Measurements from ENCODE around the gene AFG3L2.

The AFG3L2 gene

GRCh38 chr18:12304351-12305210 is 72.4 kb downstream of the AFG3L2 start:
- DNase-seq (ENCODE audit: low read depth, low spot score), result no peak

- DNase-seq (ENCODE audit: low read depth, low spot score), result no peak
Observed at GRCh38 chr18:12302391-12303147, 74.5 kb downstream of the AFG3L2 start.

GRCh38 chr18:12301263-12302005 is 75.6 kb downstream of the AFG3L2 start:
- no peak for DNase-seq (ENCODE audit: low read depth, low spot score)

- no peak for DNase-seq (ENCODE audit: low read depth, low spot score)
Observed at GRCh38 chr18:12299862-12300261, 77.2 kb downstream of the AFG3L2 start.

- no peak for DNase-seq (ENCODE audit: low read depth, low spot score)
Observed at GRCh38 chr18:12296457-12296856, 80.6 kb downstream of the AFG3L2 start.

- DNase-seq (ENCODE audit: low read depth, low spot score), result no peak
Observed at GRCh38 chr18:12296087-12296403, 81.0 kb downstream of the AFG3L2 start.

- no peak for DNase-seq (ENCODE audit: low read depth, low spot score)
Observed at GRCh38 chr18:12295389-12296086, 81.5 kb downstream of the AFG3L2 start.

GRCh38 chr18:12293831-12294230 is 83.2 kb downstream of the AFG3L2 start:
- no peak for DNase-seq (ENCODE audit: low read depth, low spot score)

- DNase-seq (ENCODE audit: low read depth, low spot score), result no peak
Observed at GRCh38 chr18:12291690-12292089, 85.3 kb downstream of the AFG3L2 start.

GRCh38 chr18:12291161-12291560 is 85.9 kb downstream of the AFG3L2 start:
- DNase-seq (ENCODE audit: low read depth, low spot score), result no peak

GRCh38 chr18:12290086-12290485 is 86.9 kb downstream of the AFG3L2 start:
- DNase-seq (ENCODE audit: low read depth, low spot score), result no peak

GRCh38 chr18:12288403-12288755 is 88.6 kb downstream of the AFG3L2 start:
- no peak for DNase-seq (ENCODE audit: low read depth, low spot score)

GRCh38 chr18:12287684-12288402 is 89.2 kb downstream of the AFG3L2 start:
- DNase-seq (ENCODE audit: low read depth, low spot score), result peak; percentile 95

GRCh38 chr18:12287131-12287681 is 89.8 kb downstream of the AFG3L2 start:
- peak; percentile 59 for DNase-seq (ENCODE audit: low read depth, low spot score)

- no peak for DNase-seq (ENCODE audit: low read depth, low spot score)
Observed at GRCh38 chr18:12283666-12284065, 93.4 kb downstream of the AFG3L2 start.

GRCh38 chr18:12283256-12283655 is 93.8 kb downstream of the AFG3L2 start:
- peak; percentile 40 for DNase-seq (ENCODE audit: low read depth, low spot score)

GRCh38 chr18:12282442-12283039 is 94.5 kb downstream of the AFG3L2 start:
- peak; percentile 70 for DNase-seq (ENCODE audit: low read depth, low spot score)

- no peak for DNase-seq (ENCODE audit: low read depth, low spot score)
Observed at GRCh38 chr18:12281861-12282260, 95.2 kb downstream of the AFG3L2 start.

- DNase-seq (ENCODE audit: low read depth, low spot score), result no peak
Observed at GRCh38 chr18:12279781-12280531, 97.1 kb downstream of the AFG3L2 start.

Measured in astrocyte of the hippocampus (primary cell).